Stimulated activated effector memory CD8-positive, alpha-beta T cell treated with anti-CD3 and anti-CD28 coated beads, Interleukin-12 subunit alpha, Interleukin-12 subunit beta, amount 100 ng/mL, for 72 hours (primary cell): Measurements from ENCODE around the gene PDXP.
A peak's percentile ranks its signal among the peaks of the same experiment; 100 is the strongest.

Experiments used
- ATAC-seq: fragments of 150-1000 bp; cut with Tn5 transposase; 2 replicates; pipeline ENCODE4 v1.10.0; 2021
- DNase-seq, 2 donors: peaks; one replicate each; pipeline ENCODE4 v3.0.0; 2021 to 2022; ENCODE audit warnings: low spot score in 2 of 2
- H3K27ac Mint-ChIP-seq: one replicate; pipeline ENCODE4 v1.8.0; 2022; ENCODE audit warnings: mild to moderate bottlenecking, mixed read lengths
- H3K36me3 Mint-ChIP-seq: one replicate; pipeline ENCODE4 v1.8.0; 2022; ENCODE audit warnings: mild to moderate bottlenecking, mixed read lengths
- H3K4me1 Mint-ChIP-seq: one replicate; pipeline ENCODE4 v1.8.0; 2022; ENCODE audit warnings: mixed read lengths
- H3K4me3 Mint-ChIP-seq: one replicate; pipeline ENCODE4 v1.8.0; 2022; ENCODE audit warnings: mild to moderate bottlenecking, mixed read lengths
- H3K9me3 Mint-ChIP-seq: one replicate; pipeline ENCODE4 v1.8.0; 2022; ENCODE audit warnings: mixed read lengths

PDXP gene

GRCh38 chr22:37624876-37625275 is 33.6 kb upstream of the PDXP start:
- peaks cover 72% of the 10 kb centered on the region for H3K36me3 Mint-ChIP-seq
- peaks cover 60% of the 10 kb centered on the region for H3K4me1 Mint-ChIP-seq
- no peak for DNase-seq
- no peak for ATAC-seq
- H3K4me3 Mint-ChIP-seq = no peak overlapping the region
- no peaks in the 10 kb centered on the region for H3K9me3 Mint-ChIP-seq
- H3K27ac Mint-ChIP-seq = peak overlapping the region; percentile 98

- Mint-ChIP-seq H3K27ac (peak overlapping the region; percentile 98), H3K4me1 (peaks cover 60% of the 10 kb centered on the region), H3K4me3 (no peak overlapping the region), H3K9me3 (no peaks in the 10 kb centered on the region), H3K36me3 (peaks cover 71% of the 10 kb centered on the region)
- DNase-seq (no peak), ATAC-seq (no peak)
Measured at GRCh38 chr22:37625737-37626136, 32.8 kb upstream of the PDXP start.

DNA sequence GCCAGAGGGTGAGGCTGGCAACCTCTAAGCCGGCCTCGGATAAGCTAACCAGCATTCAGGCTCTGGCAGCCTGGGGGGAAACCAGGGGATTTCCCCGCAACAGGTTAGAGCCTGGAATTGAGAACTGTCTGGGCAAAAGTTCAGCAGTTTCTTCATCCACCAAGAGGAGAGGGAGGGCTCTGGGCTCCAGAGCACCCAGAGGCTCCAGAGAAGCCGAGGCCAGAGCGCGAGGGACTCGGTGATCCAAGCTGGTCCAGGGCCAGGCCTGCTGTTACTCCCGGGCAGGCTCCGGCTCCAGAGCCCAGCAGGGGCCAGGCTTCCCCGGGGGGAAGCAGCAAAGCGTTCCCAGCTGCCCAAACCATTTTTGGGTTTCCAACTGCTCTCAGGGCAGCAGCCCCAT is 32.4 kb upstream of the PDXP start:
- peaks cover 71% of the 10 kb centered on the region for H3K36me3 Mint-ChIP-seq
- H3K9me3 Mint-ChIP-seq = no peaks in the 10 kb centered on the region
- DNase-seq (no peak), ATAC-seq (no peak)
- H3K4me1 Mint-ChIP-seq = peaks cover 62% of the 10 kb centered on the region
- peak overlapping the region; percentile 61 for H3K4me3 Mint-ChIP-seq
- peak overlapping the region; percentile 98 for H3K27ac Mint-ChIP-seq

GRCh38 chr22:37626556-37627075 is 31.9 kb upstream of the PDXP start:
- ATAC-seq (no peak), DNase-seq (no peak)
- H3K9me3 Mint-ChIP-seq = no peaks in the 10 kb centered on the region
- H3K4me3 Mint-ChIP-seq = peak overlapping the region; percentile 61
- peaks cover 70% of the 10 kb centered on the region for H3K36me3 Mint-ChIP-seq
- peak overlapping the region; percentile 98 for H3K27ac Mint-ChIP-seq
- peaks cover 67% of the 10 kb centered on the region for H3K4me1 Mint-ChIP-seq

DNA sequence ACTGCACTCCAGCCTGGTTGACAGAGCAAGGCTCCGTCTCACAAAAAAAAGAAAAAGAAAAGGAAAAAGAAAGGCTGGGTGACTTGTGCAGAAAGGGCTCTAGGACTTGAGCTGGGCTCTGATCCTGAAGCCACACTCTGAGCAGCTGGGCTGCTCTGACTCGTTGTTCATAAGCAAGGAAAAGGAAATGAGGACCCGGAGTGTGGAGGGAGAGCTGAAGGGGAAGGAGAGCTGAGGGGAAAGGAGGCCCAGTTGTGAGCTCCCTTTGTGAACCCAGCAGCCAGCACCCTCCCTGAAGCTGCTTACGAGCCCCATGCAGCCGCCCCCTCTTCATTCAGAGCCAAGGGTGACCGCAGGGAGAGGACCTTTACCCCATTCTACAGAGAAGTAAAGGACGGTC is 31.4 kb upstream of the PDXP start:
- peak overlapping the region; percentile 61 for H3K4me3 Mint-ChIP-seq
- peak; percentile 1 for ATAC-seq
- peaks cover 72% of the 10 kb centered on the region for H3K4me1 Mint-ChIP-seq
- H3K36me3 Mint-ChIP-seq = peaks cover 70% of the 10 kb centered on the region
- DNase-seq = no peak
- H3K9me3 Mint-ChIP-seq = no peaks in the 10 kb centered on the region
- peak overlapping the region; percentile 98 for H3K27ac Mint-ChIP-seq

GRCh38 chr22:37627545-37627944 is 31.0 kb upstream of the PDXP start:
- Mint-ChIP-seq H3K9me3 (no peaks in the 10 kb centered on the region), H3K36me3 (peaks cover 70% of the 10 kb centered on the region), H3K4me3 (peak overlapping the region; percentile 61), H3K27ac (peak overlapping the region; percentile 98), H3K4me1 (peaks cover 76% of the 10 kb centered on the region)
- peak in 1 of 2 donors; percentile 67 for DNase-seq
- peak; percentile 57 for ATAC-seq

- no peak overlapping the region for H3K4me3 Mint-ChIP-seq
- peaks cover 84% of the 10 kb centered on the region for H3K4me1 Mint-ChIP-seq
- DNase-seq (no peak), ATAC-seq (no peak)
- H3K9me3 Mint-ChIP-seq = no peaks in the 10 kb centered on the region
- H3K36me3 Mint-ChIP-seq = peaks cover 68% of the 10 kb centered on the region
- H3K27ac Mint-ChIP-seq = peak overlapping the region; percentile 98
Measured at GRCh38 chr22:37628830-37629229, 29.7 kb upstream of the PDXP start.

DNA sequence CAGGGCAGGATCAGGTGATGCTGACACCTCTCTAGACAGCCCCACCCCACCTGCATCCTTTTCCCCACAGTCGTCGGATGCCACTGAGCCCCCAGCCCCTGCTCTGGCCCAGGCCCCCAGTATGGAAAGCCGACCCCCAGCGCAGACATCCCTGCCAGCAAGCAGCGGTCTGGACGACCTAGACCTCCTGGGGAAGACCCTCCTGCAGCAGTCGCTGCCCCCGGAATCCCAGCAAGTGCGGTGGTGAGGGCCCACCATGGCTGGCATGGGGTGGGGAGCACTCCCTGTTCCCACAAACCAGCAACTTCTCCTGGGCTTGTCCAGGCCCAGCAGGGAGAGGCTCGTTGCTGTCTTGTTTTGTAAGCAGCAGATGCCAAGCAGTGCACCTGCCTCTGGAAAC is 28.6 kb upstream of the PDXP start:
- Mint-ChIP-seq H3K4me1 (peaks cover 84% of the 10 kb centered on the region), H3K9me3 (no peaks in the 10 kb centered on the region), H3K36me3 (peaks cover 69% of the 10 kb centered on the region), H3K27ac (peak overlapping the region; percentile 98), H3K4me3 (no peak overlapping the region)
- ATAC-seq (no peak), DNase-seq (no peak)

- ATAC-seq (no peak), DNase-seq (no peak)
- H3K4me3 Mint-ChIP-seq = peak overlapping the region; percentile 80
- no peaks in the 10 kb centered on the region for H3K9me3 Mint-ChIP-seq
- peak overlapping the region; percentile 98 for H3K27ac Mint-ChIP-seq
- peaks cover 62% of the 10 kb centered on the region for H3K36me3 Mint-ChIP-seq
- peaks cover 79% of the 10 kb centered on the region for H3K4me1 Mint-ChIP-seq
Measured at GRCh38 chr22:37630839-37631435, 27.6 kb upstream of the PDXP start.

DNA sequence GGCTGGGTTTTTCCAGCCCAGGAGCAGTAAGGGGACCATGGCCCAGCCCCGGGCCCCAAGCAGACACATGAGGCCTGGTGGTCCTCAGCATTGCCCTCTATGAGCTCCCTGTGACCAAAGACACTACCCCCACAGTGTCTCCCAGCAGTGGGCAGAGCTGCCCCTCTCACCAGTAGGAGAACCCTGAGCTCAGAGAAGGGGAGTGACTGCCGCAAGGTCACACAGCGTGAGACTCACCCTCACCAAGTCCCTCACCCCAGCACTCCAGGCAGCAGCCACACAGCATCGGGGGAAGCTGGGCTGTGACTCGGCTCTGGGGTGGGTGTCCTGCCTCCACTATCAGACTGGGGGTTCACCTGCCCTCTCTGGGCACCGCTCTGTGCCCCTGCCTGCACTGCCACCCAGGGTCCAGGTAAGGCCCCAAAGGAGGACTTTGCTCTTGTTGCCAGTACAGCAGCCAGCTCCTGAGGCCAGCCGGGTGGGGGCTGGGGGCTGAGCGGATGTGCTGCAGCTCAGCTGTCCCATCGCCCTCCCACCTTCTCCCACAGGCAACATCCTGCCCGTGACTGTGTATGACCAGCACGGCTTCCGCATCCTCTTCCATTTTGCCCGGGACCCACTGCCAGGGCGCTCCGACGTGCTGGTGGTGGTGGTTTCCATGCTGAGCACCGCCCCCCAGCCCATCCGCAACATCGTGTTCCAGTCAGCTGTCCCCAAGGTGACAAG is 26.9 kb upstream of the PDXP start:
- ATAC-seq (peak; percentile 1), DNase-seq (peak in 1 of 2 donors; percentile 72)
- H3K4me3 Mint-ChIP-seq = peak overlapping the region; percentile 80
- H3K27ac Mint-ChIP-seq = peak overlapping the region; percentile 98
- H3K36me3 Mint-ChIP-seq = peaks cover 55% of the 10 kb centered on the region
- peaks cover 79% of the 10 kb centered on the region for H3K4me1 Mint-ChIP-seq
- no peaks in the 10 kb centered on the region for H3K9me3 Mint-ChIP-seq

GRCh38 chr22:37632174-37633088 is 26.1 kb upstream of the PDXP start:
- Mint-ChIP-seq H3K4me1 (peaks cover 79% of the 10 kb centered on the region), H3K27ac (peak overlapping the region; percentile 98), H3K9me3 (no peaks in the 10 kb centered on the region), H3K4me3 (peak overlapping the region; percentile 80), H3K36me3 (peaks cover 47% of the 10 kb centered on the region)
- peak in 1 of 2 donors; percentile 81 for DNase-seq
- ATAC-seq = peak; percentile 24

- peak; percentile 82 for ATAC-seq
- Mint-ChIP-seq H3K36me3 (peaks cover 45% of the 10 kb centered on the region), H3K4me1 (peaks cover 78% of the 10 kb centered on the region), H3K27ac (peak overlapping the region; percentile 98), H3K4me3 (peak overlapping the region; percentile 80), H3K9me3 (no peaks in the 10 kb centered on the region)
- peak; percentile 57 to 87 for DNase-seq
Measured at GRCh38 chr22:37633089-37633624, 25.4 kb upstream of the PDXP start.

GRCh38 chr22:37633625-37634416 is 24.7 kb upstream of the PDXP start:
- ATAC-seq (peak; percentile 80), DNase-seq (peak in 1 of 2 donors; percentile 57)
- Mint-ChIP-seq H3K4me1 (peaks cover 78% of the 10 kb centered on the region), H3K36me3 (peaks cover 51% of the 10 kb centered on the region), H3K27ac (peak overlapping the region; percentile 98), H3K4me3 (peak overlapping the region; percentile 80), H3K9me3 (no peaks in the 10 kb centered on the region)

- Mint-ChIP-seq H3K36me3 (peaks cover 54% of the 10 kb centered on the region), H3K4me1 (peaks cover 75% of the 10 kb centered on the region), H3K9me3 (no peaks in the 10 kb centered on the region), H3K4me3 (peak overlapping the region; percentile 80), H3K27ac (peak overlapping the region; percentile 98)
- no peak for ATAC-seq
- peak in 1 of 2 donors; percentile 69 for DNase-seq
Measured at GRCh38 chr22:37634417-37634924, 24.1 kb upstream of the PDXP start.
